CD14-positive monocyte (primary cell): ENCODE measurements around the gene NFATC1. TPM values are rescaled to one million over a fixed set of nuclear protein-coding genes. Genes with fewer than 3 reads are reported as not detected.

Experiments
- DNase-seq, 3 donors: peaks; one replicate each; pipeline ENCODE4 v3.0.0-alpha.2; 2011 to 2022
- H2AFZ ChIP-seq: 2 replicates; pipeline ENCODE4 v1.6.0; 2012; ENCODE audit warnings: mild to moderate bottlenecking, low read depth, low read length, inconsistent platforms; ENCODE audit not compliant: insufficient read depth, poor library complexity, severe bottlenecking
- H3K27ac ChIP-seq, 2 donors: 1 replicate in 1 of 2; 2 replicates in 1 of 2; pipeline ENCODE4 v1.5.1; 2012 to 2013; ENCODE audit warnings: low read length in 2 of 2, control low read depth in 1 of 2, inconsistent platforms in 1 of 2, low read depth in 1 of 2, mild to moderate bottlenecking in 1 of 2
- H3K27me3 ChIP-seq, 2 donors: one replicate each; pipeline versions ENCODE4 v1.6.0 to v1.6.1; 2011 to 2013; ENCODE audit warnings: low read length in 2 of 2; ENCODE audit not compliant: control insufficient read depth in 2 of 2, insufficient read depth in 2 of 2
- H3K36me3 ChIP-seq, 2 donors: replicated peaks in 1 of 2; 1 replicate in 1 of 2; 2 replicates in 1 of 2; pipeline versions ENCODE4 v1.5.1 to v1.6.1; 2012 to 2013; ENCODE audit warnings: low read length in 2 of 2, control low read depth in 1 of 2, inconsistent platforms in 1 of 2, mild to moderate bottlenecking in 1 of 2; ENCODE audit not compliant: insufficient read depth in 2 of 2, control insufficient read depth in 1 of 2
- H3K4me1 ChIP-seq, 2 donors: 1 replicate in 1 of 2; 2 replicates in 1 of 2; pipeline versions ENCODE4 v1.5.1 to v1.6.1; 2012 to 2013; ENCODE audit warnings: low read length in 2 of 2, control low read depth in 1 of 2, inconsistent platforms in 1 of 2, mild to moderate bottlenecking in 1 of 2, moderate library complexity in 1 of 2; ENCODE audit not compliant: insufficient read depth in 2 of 2, control insufficient read depth in 1 of 2
- H3K4me2 ChIP-seq: replicated peaks from 2 replicates; pipeline ENCODE3; 2012; ENCODE audit warnings: low read length, moderate library complexity, mild to moderate bottlenecking; ENCODE audit not compliant: poor library complexity, severe bottlenecking; ENCODE audit errors: extremely low read depth
- H3K4me3 ChIP-seq, 3 experiments: fragments of 200-600 bp in 1 of 3; sonication (generic) in 1 of 3; replicated peaks in 1 of 3; 1 replicate in 2 of 3; 2 replicates in 1 of 3; pipeline ENCODE4 v1.5.1; 2011 to 2013; ENCODE audit warnings: low read length in 3 of 3, mild to moderate bottlenecking in 3 of 3, control low read depth in 2 of 3, low read depth in 2 of 3, inconsistent platforms in 1 of 3, moderate library complexity in 1 of 3
- H3K79me2 ChIP-seq: 2 replicates; pipeline ENCODE4 v1.6.0; 2012; ENCODE audit warnings: mild to moderate bottlenecking, control low read depth, inconsistent platforms, low read length, moderate library complexity; ENCODE audit not compliant: insufficient read depth
- H3K9ac ChIP-seq: 2 replicates; pipeline ENCODE4 v1.6.0; 2017; ENCODE audit warnings: low read length, mild to moderate bottlenecking; ENCODE audit not compliant: insufficient read depth, poor library complexity, severe bottlenecking
- H3K9me3 ChIP-seq, 2 donors: replicated peaks in 1 of 2; 1 replicate in 1 of 2; 2 replicates in 1 of 2; pipeline versions ENCODE4 v1.5.1 to v1.6.1; 2012 to 2013; ENCODE audit warnings: low read length in 2 of 2, control low read depth in 1 of 2; ENCODE audit not compliant: control insufficient read depth in 1 of 2, insufficient read depth in 1 of 2
- H4K20me1 ChIP-seq: 2 replicates; pipeline ENCODE4 v1.6.0; 2012; ENCODE audit warnings: mild to moderate bottlenecking, low read length, control low read depth, moderate library complexity; ENCODE audit not compliant: insufficient read depth
- H3K27ac Mint-ChIP-seq, 7 donors: one replicate each; pipeline ENCODE4 v1.8.0; 2020; ENCODE audit warnings: mild to moderate bottlenecking in 7 of 7, mixed read lengths in 7 of 7, moderate library complexity in 6 of 7, inconsistent platforms in 2 of 7
- H3K27me3 Mint-ChIP-seq, 3 donors: one replicate each; pipeline ENCODE4 v1.8.0; 2021 to 2022; ENCODE audit warnings: low read depth in 3 of 3, mild to moderate bottlenecking in 3 of 3, mixed read lengths in 3 of 3, moderate library complexity in 3 of 3, inconsistent platforms in 1 of 3
- H3K36me3 Mint-ChIP-seq, 2 donors: one replicate each; pipeline ENCODE4 v1.8.0; 2020; ENCODE audit warnings: mixed read lengths in 2 of 2, inconsistent platforms in 1 of 2, mild to moderate bottlenecking in 1 of 2
- H3K4me1 Mint-ChIP-seq: one replicate; pipeline ENCODE4 v1.8.0; 2020; ENCODE audit warnings: mild to moderate bottlenecking, mixed read lengths
- H3K4me3 Mint-ChIP-seq, 2 donors: one replicate each; pipeline ENCODE4 v1.8.0; 2020; ENCODE audit warnings: mild to moderate bottlenecking in 2 of 2, mixed read lengths in 2 of 2, moderate library complexity in 1 of 2
- H3K9me3 Mint-ChIP-seq, 7 donors: one replicate each; pipeline ENCODE4 v1.8.0; 2020 to 2022; ENCODE audit warnings: mixed read lengths in 7 of 7, mild to moderate bottlenecking in 6 of 7, moderate library complexity in 6 of 7, inconsistent platforms in 2 of 7
- CTCF ChIP-seq: fragments of 200-600 bp; IDR thresholded peaks from one replicate; pipeline ENCODE4 v1.8.0; 2022; ENCODE audit warnings: antibody characterized with exemption, mild to moderate bottlenecking
- whole genome bisulfite sequencing: methylation state at CpG from one replicate; pipeline ENCODE4 v1.1.5; 2013; ENCODE audit warnings: missing lambda C conversion rate; ENCODE audit not compliant: insufficient coverage; 5-methylcytosine and 5-hydroxymethylcytosine counted together
- intact Hi-C, 2 donors: fragments of 100-400 bp; cut with micrococcal nuclease; formaldehyde crosslinking; loops; one replicate each; pipeline versions ENCODE4 v1.15.0 to v1.15.1; 2023
- polyA plus RNA-seq, 3 donors: library from polyadenylated mRNA; depleted of rRNA in 1 of 3; unstranded in 2 of 3; stranded (reverse) in 1 of 3; fragments of 300-500 nt in 2 of 3; fragments of >200 nt in 1 of 3; fragmentation: Illumina TruSeq in 2 of 3; gene quantifications; 1 replicate in 2 of 3; 2 replicates in 1 of 3; pipeline ENCODE4 v1.2.3, GENCODE V29; 2012 to 2021

Gene NFATC1
- polyA plus RNA-seq, 3 donors, result 7.8 to 10.7 (median 8.3) TPM

- Histone ChIP-seq H3K36me3 (peaks cover 34 to 41% of the 10 kb centered on the region in 2 donors), H3K4me1 (peaks cover 26 to 27% of the 10 kb centered on the region in 2 donors), H3K27me3 (no peaks in the 10 kb centered on the region), H3K79me2 (peaks cover 25% of the 10 kb centered on the region), H3K9me3 (peaks cover 0 to 5% of the 10 kb centered on the region in 2 donors), H3K27ac (no peak overlapping the region), H4K20me1 (peaks cover 52% of the 10 kb centered on the region), H3K4me2 (no peak overlapping the region), H2AFZ (no peak overlapping the region), H3K4me3 (no peak overlapping the region), H3K9ac (no peak overlapping the region)
- Mint-ChIP-seq H3K27ac (no peak overlapping the region), H3K4me1 (peaks cover 26% of the 10 kb centered on the region), H3K9me3 (peaks cover 0 to 9% (median 6%) of the 10 kb centered on the region in 7 donors), H3K27me3 (no peaks in the 10 kb centered on the region), H3K4me3 (no peak overlapping the region), H3K36me3 (peaks cover 39 to 55% of the 10 kb centered on the region in 2 donors)
- intact Hi-C loops, result loop anchor here in 1 of 2 donors (10.0 kb wide), 1 partner anchor 625 kb away; the partner anchor contains the start of gene RBFA
- no peak for TF ChIP-seq CTCF
- no peak for DNase-seq
- 82% methylated on average over 3 of the region's 3 CpGs for WGBS
Measured at GRCh38 chr18:79409313-79409712, 13.6 kb downstream of the NFATC1 start.

GRCh38 chr18:79410171-79410641, 14.5 kb downstream of the NFATC1 start:
- Mint-ChIP-seq H3K4me3 (no peak overlapping the region), H3K36me3 (peaks cover 40 to 56% of the 10 kb centered on the region in 2 donors), H3K9me3 (peaks cover 0 to 9% (median 6%) of the 10 kb centered on the region in 7 donors), H3K4me1 (peaks cover 17% of the 10 kb centered on the region), H3K27me3 (no peaks in the 10 kb centered on the region), H3K27ac (no peak overlapping the region)
- Histone ChIP-seq H3K4me3 (no peak overlapping the region), H3K9ac (no peak overlapping the region), H3K9me3 (peaks cover 0 to 5% of the 10 kb centered on the region in 2 donors), H4K20me1 (peaks cover 59% of the 10 kb centered on the region), H3K27ac (no peak overlapping the region), H3K4me1 (peaks cover 17 to 18% of the 10 kb centered on the region in 2 donors), H2AFZ (no peak overlapping the region), H3K79me2 (peaks cover 16% of the 10 kb centered on the region), H3K4me2 (no peak overlapping the region), H3K36me3 (peaks cover 34 to 48% of the 10 kb centered on the region in 2 donors), H3K27me3 (no peaks in the 10 kb centered on the region)
- no peak for TF ChIP-seq CTCF
- 98% methylated on average over 28 of the region's 30 CpGs for WGBS
- intact Hi-C loops, result loop anchor here in 1 of 2 donors (10.0 kb wide), 1 partner anchor 345 kb away; the partner anchor contains the start of gene ATP9B
- DNase-seq, result no peak
